Loucy (cell line): ENCODE measurements around the gene VPS13D.

Source experiments
- H2AFZ ChIP-seq: fragments of 200-600 bp; sonication (generic); 2 replicates; pipeline ENCODE4 v1.6.0; 2016; ENCODE audit warnings: antibody characterized with exemption, mild to moderate bottlenecking, low read length, moderate library complexity
- H3F3A ChIP-seq: fragments of 200-600 bp; 2 replicates; pipeline ENCODE4 v1.6.0; 2016; ENCODE audit warnings: antibody characterized with exemption, low read depth, mild to moderate bottlenecking
- H3K27me3 ChIP-seq: fragments of 200-600 bp; sonication (generic); 2 replicates; pipeline ENCODE4 v1.6.1; 2014; ENCODE audit warnings: low read length, mild to moderate bottlenecking; ENCODE audit not compliant: insufficient read depth, poor library complexity, severe bottlenecking
- H3K36me3 ChIP-seq: fragments of 200-600 bp; sonication (generic); 2 replicates; pipeline ENCODE4 v1.6.1; 2016; ENCODE audit warnings: low read length; ENCODE audit not compliant: insufficient read depth
- H3K4me1 ChIP-seq: fragments of 200-600 bp; sonication (generic); 2 replicates; pipeline ENCODE4 v1.5.1; 2014; ENCODE audit warnings: low read length, mild to moderate bottlenecking; ENCODE audit not compliant: insufficient read depth, poor library complexity, severe bottlenecking
- H3K4me2 ChIP-seq: fragments of 200-600 bp; sonication (generic); 2 replicates; pipeline ENCODE4 v1.6.0; 2014; ENCODE audit warnings: antibody characterized with exemption, low read length, low read depth, mild to moderate bottlenecking; ENCODE audit not compliant: poor library complexity, severe bottlenecking
- H3K4me3 ChIP-seq: fragments of 200-600 bp; sonication (generic); 2 replicates; pipeline ENCODE4 v1.5.1; 2014; ENCODE audit warnings: low read length, mild to moderate bottlenecking, mixed read lengths; ENCODE audit not compliant: poor library complexity, severe bottlenecking
- H3K79me2 ChIP-seq: fragments of 200-600 bp; sonication (generic); 2 replicates; pipeline ENCODE4 v1.6.1; 2014; ENCODE audit warnings: low read length; ENCODE audit not compliant: insufficient read depth
- H3K9ac ChIP-seq: fragments of 200-600 bp; sonication (generic); 2 replicates; pipeline ENCODE4 v1.6.0; 2014; ENCODE audit warnings: mild to moderate bottlenecking, low read depth, low read length, moderate library complexity; ENCODE audit not compliant: poor library complexity, severe bottlenecking
- H3K9me2 ChIP-seq: fragments of 200-600 bp; sonication (generic); replicated peaks from 2 replicates; pipeline ENCODE4 v1.6.1; 2016; ENCODE audit warnings: low read depth, low read length, mixed read lengths
- H3K9me3 ChIP-seq: fragments of 200-600 bp; sonication (generic); 2 replicates; pipeline ENCODE4 v1.6.1; 2014; ENCODE audit warnings: mild to moderate bottlenecking, antibody characterized with exemption, low read length, low read depth; ENCODE audit not compliant: insufficient read depth
- H4K20me1 ChIP-seq: fragments of 200-600 bp; sonication (generic); 2 replicates; pipeline ENCODE4 v1.6.0; 2014; ENCODE audit warnings: antibody characterized with exemption, low read length, mild to moderate bottlenecking; ENCODE audit not compliant: insufficient read depth, poor library complexity, severe bottlenecking
- EZH2phosphoT487 ChIP-seq: fragments of 200-600 bp; IDR thresholded peaks from 2 replicates; pipeline ENCODE4 v1.6.1; 2018; ENCODE audit warnings: antibody characterized with exemption, mild to moderate bottlenecking, moderate library complexity, borderline replicate concordance
- TF ChIP-seq, protein P1 (sequence below): fragments of 200-600 bp; sonication (generic); conservative IDR thresholded peaks from 2 replicates; pipeline ENCODE4 v1.5.1; 2014; ENCODE audit warnings: mild to moderate bottlenecking, antibody characterized with exemption, low read length

Gene VPS13D

DNA sequence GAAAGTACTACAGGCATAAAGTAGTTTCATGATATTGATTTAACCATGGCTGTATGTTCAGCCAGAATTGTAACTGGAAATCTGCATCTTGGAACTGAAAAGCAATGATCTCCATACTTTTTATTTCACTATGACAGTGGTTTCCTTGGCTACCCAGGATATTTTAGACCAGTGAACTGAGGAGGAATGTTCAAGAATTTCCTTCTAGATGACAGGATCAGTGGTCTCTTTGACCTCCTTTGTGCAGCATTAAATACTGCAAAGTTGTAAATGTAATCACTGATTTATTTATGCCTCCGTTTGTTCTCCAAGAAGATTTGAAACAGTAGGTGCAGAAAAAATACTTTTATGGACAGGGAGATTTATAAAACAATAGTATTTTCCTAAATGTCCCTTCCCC lies 39.5 kb downstream of the VPS13D start:
- Histone ChIP-seq H3K4me2 (no peak overlapping the region), H3K4me1 (peaks cover 19% of the 10 kb centered on the region), H4K20me1 (no peaks in the 10 kb centered on the region), H3F3A (peaks cover 8% of the 10 kb centered on the region; the same call in 1 of the 2 replicates), H3K9me2 (no peaks in the 10 kb centered on the region), H3K9ac (no peak overlapping the region), H3K79me2 (no peaks in the 10 kb centered on the region), H3K36me3 (peaks cover 34% of the 10 kb centered on the region; the same call in 1 of the 2 replicates), H3K9me3 (peaks cover 5% of the 10 kb centered on the region; the same call in 1 of the 2 replicates), H3K4me3 (no peak overlapping the region), H2AFZ (no peak overlapping the region), H3K27me3 (no peaks in the 10 kb centered on the region)
- TF ChIP-seq EZH2phosphoT487 = no peak
- TF ChIP-seq, protein P1, sequence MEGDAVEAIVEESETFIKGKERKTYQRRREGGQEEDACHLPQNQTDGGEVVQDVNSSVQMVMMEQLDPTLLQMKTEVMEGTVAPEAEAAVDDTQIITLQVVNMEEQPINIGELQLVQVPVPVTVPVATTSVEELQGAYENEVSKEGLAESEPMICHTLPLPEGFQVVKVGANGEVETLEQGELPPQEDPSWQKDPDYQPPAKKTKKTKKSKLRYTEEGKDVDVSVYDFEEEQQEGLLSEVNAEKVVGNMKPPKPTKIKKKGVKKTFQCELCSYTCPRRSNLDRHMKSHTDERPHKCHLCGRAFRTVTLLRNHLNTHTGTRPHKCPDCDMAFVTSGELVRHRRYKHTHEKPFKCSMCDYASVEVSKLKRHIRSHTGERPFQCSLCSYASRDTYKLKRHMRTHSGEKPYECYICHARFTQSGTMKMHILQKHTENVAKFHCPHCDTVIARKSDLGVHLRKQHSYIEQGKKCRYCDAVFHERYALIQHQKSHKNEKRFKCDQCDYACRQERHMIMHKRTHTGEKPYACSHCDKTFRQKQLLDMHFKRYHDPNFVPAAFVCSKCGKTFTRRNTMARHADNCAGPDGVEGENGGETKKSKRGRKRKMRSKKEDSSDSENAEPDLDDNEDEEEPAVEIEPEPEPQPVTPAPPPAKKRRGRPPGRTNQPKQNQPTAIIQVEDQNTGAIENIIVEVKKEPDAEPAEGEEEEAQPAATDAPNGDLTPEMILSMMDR = no peak

DNA sequence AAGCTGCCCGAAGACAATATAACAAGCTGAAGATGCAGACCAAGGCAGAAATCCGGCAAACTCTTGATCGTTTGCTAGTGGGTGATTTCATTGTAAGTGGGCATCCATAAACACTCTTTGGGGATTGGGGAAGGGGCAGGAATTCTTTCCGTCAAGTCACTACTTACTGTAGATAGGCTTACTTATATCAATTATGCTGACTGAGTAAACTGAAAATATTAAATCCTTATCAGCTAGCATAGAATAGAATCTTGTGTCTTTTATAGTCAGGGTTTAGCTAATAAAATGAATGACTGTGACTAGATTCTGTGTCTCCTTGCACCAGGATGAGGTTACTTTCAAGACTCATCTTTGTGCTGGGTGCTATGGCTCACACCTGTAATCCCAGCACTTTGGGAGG lies 41.2 kb downstream of the VPS13D start:
- H3K4me3 ChIP-seq = no peak overlapping the region
- H3K4me2 ChIP-seq = no peak overlapping the region
- no peaks in the 10 kb centered on the region for H4K20me1 ChIP-seq
- peaks cover 10% of the 10 kb centered on the region for H3K4me1 ChIP-seq
- TF ChIP-seq EZH2phosphoT487 = no peak
- TF ChIP-seq, protein P1 = no peak
- H3K9me2 ChIP-seq = no peaks in the 10 kb centered on the region
- H3F3A ChIP-seq = peaks cover 4% of the 10 kb centered on the region; the same call in 1 of the 2 replicates
- no peak overlapping the region for H2AFZ ChIP-seq
- no peaks in the 10 kb centered on the region for H3K9me3 ChIP-seq
- peaks cover 34% of the 10 kb centered on the region; the same call in 1 of the 2 replicates for H3K36me3 ChIP-seq
- no peaks in the 10 kb centered on the region for H3K79me2 ChIP-seq
- H3K27me3 ChIP-seq = no peaks in the 10 kb centered on the region
- no peak overlapping the region for H3K9ac ChIP-seq

DNA sequence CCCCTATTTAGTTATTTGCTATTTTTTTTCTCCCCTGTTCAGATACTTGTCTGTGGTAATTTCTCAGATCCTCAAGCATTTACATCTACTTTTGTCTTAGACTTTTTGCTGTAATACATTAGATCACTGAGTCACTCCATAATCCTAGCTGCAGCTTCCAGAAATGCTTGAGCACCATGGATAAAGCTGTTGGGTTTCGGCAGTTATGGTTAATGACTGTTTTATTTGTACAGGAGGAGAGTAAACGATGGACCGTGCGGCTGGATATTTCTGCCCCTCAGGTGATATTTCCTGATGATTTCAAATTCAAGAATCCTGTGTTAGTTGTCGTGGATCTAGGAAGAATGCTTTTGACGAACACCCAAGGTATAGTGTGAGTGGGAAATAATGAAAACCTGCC lies 42.9 kb downstream of the VPS13D start:
- H3K4me2 ChIP-seq = no peak overlapping the region
- TF ChIP-seq, protein P1 = no peak
- no peak for TF ChIP-seq EZH2phosphoT487
- H3K9ac ChIP-seq = no peak overlapping the region
- no peaks in the 10 kb centered on the region for H3K79me2 ChIP-seq
- no peaks in the 10 kb centered on the region for H4K20me1 ChIP-seq
- no peak overlapping the region for H3K4me3 ChIP-seq
- H2AFZ ChIP-seq = no peak overlapping the region
- H3K4me1 ChIP-seq = no peaks in the 10 kb centered on the region
- peaks cover 51% of the 10 kb centered on the region for H3K36me3 ChIP-seq
- H3K27me3 ChIP-seq = no peaks in the 10 kb centered on the region
- H3K9me3 ChIP-seq = no peaks in the 10 kb centered on the region
- H3K9me2 ChIP-seq = no peaks in the 10 kb centered on the region
- H3F3A ChIP-seq = no peaks in the 10 kb centered on the region
